HCT116 (cell line): ENCODE measurements around the gene SEC61A1. TPM values are rescaled to one million over a fixed set of nuclear protein-coding genes. Genes with fewer than 3 reads are reported as not detected.

Experiments used
- ATAC-seq: fragments of 200-7000 bp; cut with Tn5 transposase; 2 replicates; pipeline ENCODE4 v1.9.1; 2020; ENCODE audit warnings: mild to moderate bottlenecking, moderate library complexity
- BruUV-seq: library from RNA; stranded (reverse); fragments of 400-500 nt; replicated peaks from 2 replicates; lab custom pipeline; 2021; lab: Mats Ljungman, UMichigan
- CTCF ChIA-PET: fragments of 300-600 bp; sonication (Branson Sonifier 250); formaldehyde crosslinking; loops from one replicate; lab custom pipeline; 2021; ENCODE audit warnings: antibody characterized with exemption; lab: Charles Lee
- POLR2A ChIA-PET: fragments of 300-600, 350-600 bp; sonication (Branson Sonifier 250); formaldehyde crosslinking; loops from one replicate; lab custom pipeline; 2021; ENCODE audit warnings: antibody characterized with exemption; lab: Charles Lee
- RAD21 ChIA-PET, 2 experiments: fragments of 300-600 bp; sonication (Branson Sonifier 250); formaldehyde crosslinking; loops; one replicate each; lab custom pipeline; 2023; ENCODE audit warnings: low total read pairs in 2 of 2; ENCODE audit not compliant: uncharacterized antibody in 2 of 2, unreplicated experiment in 2 of 2, low non-redundant PET in 1 of 2; lab: Charles Lee
- DNase-seq: peaks from one replicate; pipeline ENCODE4 v3.0.0-alpha.2; 2010; ENCODE audit warnings: low read depth, low spot score
- H2AFZ ChIP-seq: fragments of 200-600 bp; shearing (Covaris generic), sonication (generic); 2 replicates; pipeline ENCODE4 v1.6.1; 2017; ENCODE audit warnings: low read depth, mixed run types, mixed read lengths, antibody characterized with exemption, low read length; ENCODE audit not compliant: poor library complexity, severe bottlenecking
- H3K27ac ChIP-seq: 2 replicates; pipeline ENCODE4 v1.5.1; 2012; ENCODE audit warnings: low read depth, low read length
- H3K27me3 ChIP-seq: fragments of 200-600 bp; sonication (generic); 2 replicates; pipeline ENCODE4 v1.6.1; 2016; ENCODE audit warnings: mixed run types, low read length, mixed read lengths; ENCODE audit not compliant: insufficient read depth
- H3K36me3 ChIP-seq, 2 experiments: fragments of 200-500 bp in 1 of 2; fragments of 200-600 bp in 1 of 2; sonication (Bioruptor generic) in 1 of 2; sonication (generic) in 1 of 2; 2 replicates each; pipeline versions ENCODE4 v1.5.1 to v1.6.1; 2014 to 2016; ENCODE audit warnings: low read length in 2 of 2, inconsistent platforms in 1 of 2, mixed read lengths in 1 of 2, mixed run types in 1 of 2; ENCODE audit not compliant: insufficient read depth in 2 of 2, control insufficient read depth in 1 of 2
- H3K4me1 ChIP-seq, 2 experiments: fragments of 200-600 bp in 1 of 2; sonication (generic) in 1 of 2; 2 replicates each; pipeline versions ENCODE4 v1.5.1 to v1.6.1; 2012 to 2017; ENCODE audit warnings: low read length in 2 of 2, inconsistent platforms in 1 of 2, mild to moderate bottlenecking in 1 of 2, mixed read lengths in 1 of 2, mixed run types in 1 of 2, moderate library complexity in 1 of 2; ENCODE audit not compliant: insufficient read depth in 2 of 2, control insufficient read depth in 1 of 2
- H3K4me2 ChIP-seq: fragments of 200-600 bp; sonication (generic); 2 replicates; pipeline ENCODE4 v1.6.1; 2017; ENCODE audit warnings: mixed run types, low read length, mixed read lengths
- H3K4me3 ChIP-seq, 2 experiments: fragments of 200-600 bp in 1 of 2; sonication (generic) in 1 of 2; replicated peaks in 1 of 2; 2 replicates each; pipeline ENCODE4 v1.5.1; 2011 to 2016; ENCODE audit warnings: low read length in 2 of 2, control low read depth in 1 of 2, low read depth in 1 of 2, mild to moderate bottlenecking in 1 of 2, mixed read lengths in 1 of 2, mixed run types in 1 of 2
- H3K79me2 ChIP-seq: fragments of 200-600 bp; sonication (generic); 2 replicates; pipeline ENCODE4 v1.6.1; 2017; ENCODE audit warnings: mild to moderate bottlenecking, mixed run types, low read length, moderate library complexity, mixed read lengths; ENCODE audit not compliant: insufficient read depth
- H3K9ac ChIP-seq: fragments of 200-600 bp; sonication (generic); 2 replicates; pipeline ENCODE4 v1.6.1; 2016; ENCODE audit warnings: low read length, mixed read lengths
- H3K9me2 ChIP-seq: fragments of 200-600 bp; sonication (generic), shearing (Covaris generic); 2 replicates; pipeline ENCODE4 v1.6.1; 2017; ENCODE audit warnings: mixed run types, mild to moderate bottlenecking, moderate library complexity; ENCODE audit not compliant: insufficient read depth
- H3K9me3 ChIP-seq, 2 experiments: fragments of 200-500 bp in 1 of 2; fragments of 200-600 bp in 1 of 2; sonication (Bioruptor generic) in 1 of 2; sonication (generic) in 1 of 2; 2 replicates each; pipeline ENCODE4 v1.6.1; 2014 to 2017; ENCODE audit warnings: low read length in 2 of 2, mixed read lengths in 2 of 2, inconsistent platforms in 1 of 2, low read depth in 1 of 2, mild to moderate bottlenecking in 1 of 2, mixed run types in 1 of 2, moderate library complexity in 1 of 2; ENCODE audit not compliant: control insufficient read depth in 1 of 2, insufficient read depth in 1 of 2
- H4K20me1 ChIP-seq: fragments of 200-600 bp; sonication (generic), shearing (Covaris generic); 2 replicates; pipeline ENCODE4 v1.6.1; 2017; ENCODE audit warnings: mixed run types, mild to moderate bottlenecking, moderate library complexity; ENCODE audit not compliant: insufficient read depth
- ATF3 ChIP-seq: IDR thresholded peaks from 2 replicates; pipeline ENCODE4 v1.6.1; 2012
- CBX3 ChIP-seq: IDR thresholded peaks from 2 replicates; pipeline ENCODE4 v1.6.1; 2012; ENCODE audit warnings: low read depth
- CEBPB ChIP-seq: IDR thresholded peaks from 2 replicates; pipeline ENCODE4 v1.6.1; 2012; ENCODE audit warnings: low read depth
- CTCF ChIP-seq, 3 experiments: fragments of 200-600 bp in 1 of 3; sonication (generic) in 1 of 3; IDR thresholded peaks in 2 of 3; conservative IDR thresholded peaks in 1 of 3; 2 replicates each; pipeline ENCODE4 v1.5.1; 2012 to 2017; ENCODE audit warnings: low read depth in 2 of 3, low read length in 2 of 3, antibody characterized with exemption in 1 of 3, borderline replicate concordance in 1 of 3, control low read depth in 1 of 3, mild to moderate bottlenecking in 1 of 3, mixed read lengths in 1 of 3, mixed run types in 1 of 3, moderate library complexity in 1 of 3; ENCODE audit not compliant: insufficient read depth in 1 of 3
- JUND ChIP-seq: IDR thresholded peaks from 2 replicates; pipeline ENCODE4 v1.6.1; 2012
- RAD21 ChIP-seq: IDR thresholded peaks from 2 replicates; pipeline ENCODE4 v1.6.1; 2012; ENCODE audit warnings: low read depth, mild to moderate bottlenecking
- REST ChIP-seq: IDR thresholded peaks from 2 replicates; pipeline ENCODE4 v1.6.1; 2012; ENCODE audit warnings: low read depth
- SRF ChIP-seq: IDR thresholded peaks from 2 replicates; pipeline ENCODE4 v1.6.1; 2012; ENCODE audit warnings: low read depth
- ZFX ChIP-seq: fragments of 450-650 bp; IDR thresholded peaks from 2 replicates; pipeline ENCODE4 v1.6.1; 2017
- intact Hi-C: fragments of 100-400 bp; cut with micrococcal nuclease; formaldehyde crosslinking; loops from 2 replicates; pipeline ENCODE4 v1.10.0; 2022
- total RNA-seq: library from RNA; stranded (reverse); gene quantifications from one replicate; pipeline ENCODE4 v1.2.1, GENCODE V29; 2021; ENCODE audit not compliant: unreplicated experiment

Gene SEC61A1
- total RNA-seq, 1 experiment from 2014 or later = 176 TPM

GRCh38 chr3:128094295-128095151, 42.3 kb downstream of the SEC61A1 start (continued):
- TF ChIP-seq REST (no peak), ZFX (no peak), CEBPB (no peak), CBX3 (no peak), SRF (no peak), ATF3 (no peak)

GRCh38 chr3:128095222-128095703, 43.0 kb downstream of the SEC61A1 start:
- intact Hi-C loops = loop anchor here (1.0 to 5.0 kb wide), 2 partner anchors 38 to 487 kb away; no protein-coding TSS in a partner anchor
- ChIA-PET RAD21 (no interaction called here), POLR2A (interaction anchor here (1.2 kb wide), 1 partner anchor 29 kb away, joined by 3 read pairs; the partner anchor contains the start of gene RUVBL1), CTCF (interaction anchor here (0.5 to 2.4 kb wide), 11 partner anchors 11 to 513 kb away, joined by 3 to 20 read pairs (median 4); partner anchors contain the start of gene RUVBL1)
- ATAC-seq = peak; percentile 99
- H3K27ac ChIP-seq = no peak overlapping the region; the same call in 1 of the 2 replicates
- no peaks in the 10 kb centered on the region for H3K9me2 ChIP-seq
- no peaks in the 10 kb centered on the region; the same call in 1 of the 2 replicates for H4K20me1 ChIP-seq
- DNase-seq = peak; percentile 32
- H3K4me1 ChIP-seq = peaks cover 0 to 4% of the 10 kb centered on the region in 2 experiments; a peak in 1 of 4 replicates
- no peak overlapping the region for H3K4me3 ChIP-seq
- peaks cover 69% of the 10 kb centered on the region for H3K79me2 ChIP-seq
- no TSS peak for BruUV-seq
- H2AFZ ChIP-seq = no peak overlapping the region
- peaks cover 34 to 74% of the 10 kb centered on the region in 2 experiments for H3K36me3 ChIP-seq
- no peaks in the 10 kb centered on the region for H3K27me3 ChIP-seq
- H3K9me3 ChIP-seq = no peaks in the 10 kb centered on the region
- TF ChIP-seq CTCF (IDR thresholded peaks at IDR 0.05 in 2 of 3, conservative IDR thresholded peaks at IDR 0.05 in 1 of 3; ENCODE audit: borderline replicate concordance in 1 of 3, insufficient read depth in 1 of 3, low read depth in 2 of 3, low read length in 2 of 3) = peak; percentile 48 to 75 (median 75)
- TF ChIP-seq RAD21 = peak; percentile 77
- TF ChIP-seq JUND = no peak
- no peak overlapping the region for H3K4me2 ChIP-seq
- H3K9ac ChIP-seq = no peak overlapping the region
